Occipital lobe (tissue), 2 donors: ENCODE results near the gene ASCC3. TPM values are rescaled to one million over a fixed set of nuclear protein-coding genes. Genes with fewer than 3 reads are reported as not detected.
"Not testable (repeated sequence)": the region's sequence is repeated elsewhere in the genome, so short reads cannot be mapped to it uniquely, and the experiment has no call there.

ENCODE experiments used
- DNase-seq: peaks from one replicate; lab custom pipeline; 2025; lab: John Stamatoyannopoulos, UW
- total RNA-seq: library from RNA; depleted of rRNA; stranded (reverse); fragments of >200 nt; gene quantifications from one replicate; pipeline ENCODE4 v1.2.3, GENCODE V29; 2014

ASCC3 gene
- total RNA-seq, 1 donor from 2014 or later, result 44.6 TPM

DNA sequence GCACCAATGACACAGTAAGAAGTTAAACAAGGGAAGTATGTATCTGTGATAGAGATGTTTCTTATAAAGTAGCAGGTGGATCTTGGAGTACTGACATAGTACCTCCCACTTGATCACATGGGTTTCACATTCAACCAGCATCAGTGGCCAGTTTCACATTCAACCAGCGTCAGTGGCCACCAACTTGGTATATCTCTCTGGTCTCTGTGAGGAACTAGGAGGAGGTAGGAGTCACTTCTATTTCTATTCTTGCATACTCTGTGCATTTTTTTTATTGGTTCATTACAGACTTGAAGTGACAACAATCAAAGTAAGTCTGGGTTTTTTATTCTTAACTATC lies 216.1 kb downstream of the ASCC3 start:
- no peak for DNase-seq

DNA sequence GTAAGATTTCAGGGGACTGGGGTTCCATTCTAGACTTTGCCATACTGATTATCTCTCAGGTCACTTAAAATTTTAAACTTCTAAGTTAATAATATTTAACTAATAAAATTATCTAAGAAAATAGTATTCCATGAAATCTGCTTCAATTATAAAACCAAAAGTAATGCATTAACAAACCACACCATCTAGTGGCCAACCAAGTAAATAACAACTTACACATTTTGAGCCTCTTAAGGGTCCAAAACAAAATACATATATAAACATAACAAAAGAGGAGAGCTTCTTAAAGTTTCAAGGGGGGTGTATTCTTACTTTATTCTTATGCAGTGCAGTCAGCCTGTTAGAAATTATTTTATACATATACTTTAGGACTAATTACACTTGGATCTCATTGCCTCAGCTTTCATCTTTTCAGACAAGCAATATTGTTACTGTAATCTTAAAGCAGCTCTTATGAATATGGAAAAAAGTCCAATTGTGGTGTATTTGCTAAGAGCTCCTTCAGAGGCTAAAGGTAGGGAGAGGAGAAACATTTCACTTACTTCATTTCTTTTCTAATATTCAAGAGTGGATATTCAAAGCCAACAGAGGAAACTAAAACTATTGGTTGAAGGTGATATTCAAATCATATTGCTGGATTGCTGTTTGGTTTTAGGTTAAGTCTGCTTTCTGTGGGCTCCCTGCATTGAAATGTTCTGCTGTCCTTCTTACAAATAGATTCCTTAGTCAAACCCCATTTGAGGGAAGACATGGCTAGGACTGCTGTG lies 216.7 kb downstream of the ASCC3 start:
- no peak for DNase-seq

DNA sequence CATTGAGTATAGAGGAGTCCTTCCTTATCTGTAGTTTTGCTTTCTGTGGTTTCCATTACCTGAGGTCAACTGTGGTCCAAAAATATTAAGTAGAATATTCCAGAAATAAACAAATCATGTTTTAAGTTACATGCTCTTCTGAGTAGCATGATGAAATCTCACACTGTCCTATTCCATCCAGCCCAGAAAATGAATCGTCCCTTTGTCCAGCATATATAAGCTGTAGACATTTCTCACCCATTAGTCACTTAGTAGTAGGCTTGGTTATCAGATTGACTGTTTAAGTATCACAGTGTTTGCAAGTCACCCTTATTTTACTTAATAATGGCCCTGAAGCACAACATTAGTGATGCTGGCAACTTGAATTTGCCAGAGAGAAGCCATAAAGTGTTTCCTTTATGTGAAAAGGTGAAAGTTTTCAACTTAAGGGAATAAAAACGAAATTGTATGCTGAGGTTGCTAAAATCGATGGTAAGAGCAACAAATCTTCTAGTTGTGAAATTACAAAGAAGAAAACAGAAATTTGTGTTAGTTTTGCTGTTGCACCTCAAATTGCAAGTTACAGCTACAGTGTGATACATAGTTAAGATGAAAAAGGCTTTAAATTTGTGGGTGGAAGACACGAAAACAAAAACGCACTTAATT lies 217.8 kb downstream of the ASCC3 start:
- DNase-seq, result no peak

DNA sequence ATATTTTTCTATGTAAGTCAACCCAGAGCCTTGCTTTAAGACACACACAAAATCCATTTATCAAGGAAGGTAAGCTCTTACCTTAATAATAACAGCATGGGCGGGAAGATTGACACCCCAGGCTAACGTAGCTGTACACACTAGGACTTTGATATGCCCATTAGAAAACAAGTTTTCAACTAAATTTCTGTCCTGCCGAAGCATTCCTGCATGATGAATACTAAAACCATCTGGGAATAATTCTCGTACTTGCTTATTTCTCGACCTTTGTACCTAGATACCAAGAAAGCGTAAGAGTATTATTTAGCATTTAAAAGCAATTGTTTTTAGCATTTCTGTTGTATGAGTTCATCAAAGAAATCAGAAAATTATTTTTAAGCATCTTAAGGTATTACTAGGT lies 218.9 kb downstream of the ASCC3 start:
- DNase-seq, result no peak

DNA sequence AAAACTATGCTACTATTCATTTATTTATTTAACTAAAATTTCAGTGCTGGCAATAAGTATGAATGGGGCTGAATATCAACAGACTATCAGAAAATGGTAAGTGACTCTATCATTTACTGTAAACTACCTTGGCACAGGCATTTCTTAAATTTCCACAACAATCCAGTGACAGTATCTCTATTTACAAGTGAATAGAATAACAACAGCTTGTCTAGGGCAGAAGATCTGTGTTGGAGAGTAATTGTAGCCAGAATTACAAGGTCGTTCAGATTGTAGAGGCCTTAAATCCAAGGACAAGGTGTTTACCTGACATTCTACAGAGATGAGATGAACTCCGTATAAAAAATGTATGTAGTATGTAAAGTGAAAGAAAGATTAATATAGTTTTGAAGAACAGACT lies 222.6 kb downstream of the ASCC3 start:
- DNase-seq, result no peak

DNA sequence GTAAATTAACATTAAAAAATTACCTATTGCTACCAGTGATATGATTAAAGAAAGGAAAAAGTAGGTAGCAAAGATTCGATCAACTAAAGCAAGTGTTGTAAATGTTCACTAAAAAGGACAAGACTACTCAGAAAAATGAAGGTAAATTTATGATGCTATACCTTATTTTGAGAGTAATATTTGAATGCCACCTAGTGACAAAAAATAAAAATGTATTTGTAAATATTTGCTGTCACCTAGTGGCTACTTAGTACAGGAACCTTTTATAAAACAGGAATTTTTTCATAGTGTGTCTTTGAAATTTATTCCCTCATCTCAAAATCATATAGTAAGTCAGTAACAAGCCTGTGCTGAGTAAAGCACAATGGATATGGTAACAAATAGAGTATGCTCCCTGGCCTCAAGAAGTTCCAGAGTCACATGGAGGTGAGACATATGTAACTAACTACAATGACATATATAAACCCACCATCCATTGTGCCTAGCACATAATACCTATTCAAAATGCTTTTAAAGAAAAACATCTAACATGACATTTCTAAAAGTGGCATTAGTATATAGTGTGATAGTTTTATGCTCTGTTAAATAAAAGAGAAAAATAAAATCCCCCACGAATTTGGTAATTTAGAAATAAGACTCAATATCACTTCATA lies 223.3 kb downstream of the ASCC3 start:
- DNase-seq, result no peak

DNA sequence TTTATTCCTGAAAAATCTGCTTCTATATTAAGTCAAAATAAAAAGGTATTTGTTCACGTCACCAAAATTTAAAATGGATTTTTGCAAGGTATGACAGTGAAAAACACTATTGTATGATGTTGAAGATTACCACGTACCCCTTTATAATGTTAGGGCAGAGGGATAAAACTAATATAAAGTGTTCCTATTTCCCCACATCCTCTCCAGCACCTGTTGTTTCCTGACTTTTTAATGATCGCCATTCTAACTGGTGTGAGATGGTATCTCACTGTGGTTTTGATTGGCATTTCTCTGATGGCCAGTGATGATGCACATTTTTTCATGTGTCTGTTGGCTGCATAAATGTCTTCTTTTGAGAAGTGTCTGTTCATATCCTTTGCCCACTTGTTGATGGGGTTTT lies 240.0 kb downstream of the ASCC3 start:
- DNase-seq, result not testable (repeated sequence)

DNA sequence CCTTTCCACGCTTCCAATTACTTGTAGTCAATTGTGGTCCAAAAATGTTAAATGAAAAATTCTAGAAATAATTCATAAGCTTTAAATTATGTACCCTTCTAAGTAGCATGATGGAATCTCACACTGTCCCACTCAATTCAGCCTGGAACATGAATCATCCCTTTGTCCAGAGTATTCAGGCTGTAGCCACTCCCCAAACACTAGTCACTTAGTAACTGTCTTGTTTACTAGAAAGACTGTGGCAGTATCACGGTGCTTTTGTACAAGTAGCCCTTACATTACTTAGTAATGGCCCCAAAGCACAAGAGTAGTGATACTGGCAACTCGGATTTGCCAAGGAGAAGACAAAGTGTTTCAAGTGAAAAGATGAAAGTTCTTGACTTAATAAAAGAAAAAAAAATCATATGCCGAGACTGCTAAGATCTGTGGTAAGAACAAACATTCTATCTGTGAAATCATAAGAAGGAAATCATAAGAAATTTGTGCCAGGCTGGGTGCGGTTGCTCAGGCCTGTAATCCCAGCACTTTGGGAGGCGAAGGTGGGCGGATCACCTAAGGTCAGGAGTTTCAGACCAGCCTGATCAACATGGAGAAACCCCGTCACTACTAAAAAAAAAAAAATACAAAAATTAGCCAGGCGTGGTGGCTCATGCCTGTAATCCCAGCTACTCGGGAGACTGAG lies 247.9 kb downstream of the ASCC3 start:
- DNase-seq, result no peak

DNA sequence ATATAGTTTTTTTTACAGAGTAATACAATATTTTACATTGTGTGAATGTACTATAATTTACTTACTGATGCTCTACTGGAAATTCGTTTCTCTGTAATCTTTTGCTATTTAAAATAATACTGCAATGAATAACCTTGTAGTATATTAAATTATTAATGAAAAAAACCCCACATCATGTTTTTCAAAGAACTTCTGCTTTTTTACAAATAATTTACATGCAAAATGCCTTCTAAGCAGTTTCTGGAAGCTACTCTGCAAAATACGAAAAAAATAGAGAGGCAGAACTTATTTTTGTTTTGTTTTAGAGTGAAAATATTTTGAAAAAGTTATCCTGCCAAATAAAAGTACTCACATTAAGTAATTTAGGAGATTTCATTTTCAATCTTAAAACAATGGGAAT lies 250.6 kb downstream of the ASCC3 start:
- no peak for DNase-seq

DNA sequence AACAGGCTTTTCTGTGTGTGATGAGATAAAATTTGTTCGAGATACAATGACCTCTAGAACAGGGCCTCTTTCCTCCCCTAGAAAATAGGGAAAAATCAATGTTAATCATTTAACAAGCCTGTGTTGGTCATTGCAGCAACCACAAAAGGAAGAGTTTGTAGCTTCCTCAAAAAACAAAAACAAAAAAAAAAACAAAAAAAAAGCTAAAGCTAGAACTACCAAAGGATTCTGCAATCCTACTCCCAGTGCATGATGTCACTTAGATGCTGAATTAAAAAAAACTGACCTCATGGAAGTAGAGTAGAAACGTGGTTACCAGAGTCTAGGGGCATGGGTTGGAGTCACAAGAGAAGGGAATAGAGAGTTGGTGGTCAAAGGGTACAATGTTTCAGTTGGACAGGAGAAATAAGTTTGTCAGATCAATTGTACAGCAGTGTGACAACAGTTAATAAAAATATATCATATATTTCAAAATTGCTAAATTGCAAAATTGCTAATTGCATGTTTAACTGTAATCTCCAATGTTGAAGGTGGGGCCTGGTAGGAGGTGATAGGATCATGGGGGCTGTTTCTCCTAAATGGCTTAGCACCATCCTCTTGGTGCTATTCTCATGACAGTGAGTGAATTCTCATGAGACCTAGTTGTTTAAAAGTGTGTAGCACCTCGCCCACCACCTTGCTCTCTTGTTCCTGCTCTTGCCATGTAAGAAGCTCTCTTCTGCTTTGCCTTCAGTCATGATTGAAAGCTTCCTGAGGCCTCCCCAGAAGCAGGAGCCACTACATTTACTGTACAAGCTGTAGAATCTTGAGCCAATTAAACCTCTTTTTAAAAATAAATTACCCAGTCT lies 253.0 kb downstream of the ASCC3 start:
- no peak for DNase-seq

DNA sequence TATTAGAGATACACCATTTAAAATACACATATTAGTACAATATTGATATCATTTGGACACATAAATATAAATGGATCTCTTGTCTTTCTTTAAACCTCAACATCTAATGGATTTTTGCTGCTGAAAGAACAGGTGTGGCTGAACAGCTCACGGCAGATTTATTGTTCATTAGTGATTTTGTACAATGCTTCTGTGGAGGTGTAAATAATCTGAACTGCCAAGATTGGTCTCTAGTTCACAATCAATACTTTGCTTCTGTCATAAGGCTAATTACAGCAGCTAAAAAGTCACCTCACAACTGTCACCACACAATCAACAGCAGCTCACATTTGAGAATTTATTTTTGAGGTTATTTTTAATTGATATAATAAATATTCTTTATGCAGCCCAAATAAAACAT lies 254.4 kb downstream of the ASCC3 start:
- DNase-seq, result no peak

DNA sequence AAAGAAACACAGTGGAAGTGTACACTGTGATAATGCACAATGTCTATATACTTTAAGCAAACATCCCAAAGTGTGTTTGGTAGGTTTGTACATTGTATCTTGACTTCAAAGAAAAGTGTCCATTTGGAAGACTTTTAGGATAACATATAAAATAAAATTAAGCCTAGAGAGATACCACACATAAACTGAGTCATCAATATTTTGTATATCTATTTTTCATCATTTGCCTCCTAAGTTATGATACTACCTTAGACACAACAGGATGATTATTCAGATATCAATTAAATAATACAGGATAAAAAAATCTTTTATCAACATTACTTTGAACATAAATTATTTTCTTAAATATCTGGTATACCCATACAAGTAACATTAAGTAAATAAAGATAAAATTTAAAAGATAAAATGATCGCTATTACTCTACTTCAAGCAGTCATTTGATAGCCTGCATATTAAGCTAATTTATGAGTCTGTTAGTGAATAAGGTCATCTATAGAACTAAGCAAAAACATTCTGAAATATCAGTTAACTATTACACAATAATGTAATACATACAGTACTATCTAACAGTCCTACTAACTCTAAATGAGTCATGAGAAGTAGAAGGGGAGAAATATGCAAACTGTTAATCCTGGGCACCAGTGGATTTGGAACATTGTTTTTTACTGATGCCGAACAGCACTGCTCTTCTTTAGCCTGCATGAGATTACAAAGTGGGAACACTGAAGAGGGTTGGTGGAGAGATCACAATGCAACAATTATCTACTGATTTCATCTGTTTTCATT lies 258.0 kb downstream of the ASCC3 start:
- no peak for DNase-seq

DNA sequence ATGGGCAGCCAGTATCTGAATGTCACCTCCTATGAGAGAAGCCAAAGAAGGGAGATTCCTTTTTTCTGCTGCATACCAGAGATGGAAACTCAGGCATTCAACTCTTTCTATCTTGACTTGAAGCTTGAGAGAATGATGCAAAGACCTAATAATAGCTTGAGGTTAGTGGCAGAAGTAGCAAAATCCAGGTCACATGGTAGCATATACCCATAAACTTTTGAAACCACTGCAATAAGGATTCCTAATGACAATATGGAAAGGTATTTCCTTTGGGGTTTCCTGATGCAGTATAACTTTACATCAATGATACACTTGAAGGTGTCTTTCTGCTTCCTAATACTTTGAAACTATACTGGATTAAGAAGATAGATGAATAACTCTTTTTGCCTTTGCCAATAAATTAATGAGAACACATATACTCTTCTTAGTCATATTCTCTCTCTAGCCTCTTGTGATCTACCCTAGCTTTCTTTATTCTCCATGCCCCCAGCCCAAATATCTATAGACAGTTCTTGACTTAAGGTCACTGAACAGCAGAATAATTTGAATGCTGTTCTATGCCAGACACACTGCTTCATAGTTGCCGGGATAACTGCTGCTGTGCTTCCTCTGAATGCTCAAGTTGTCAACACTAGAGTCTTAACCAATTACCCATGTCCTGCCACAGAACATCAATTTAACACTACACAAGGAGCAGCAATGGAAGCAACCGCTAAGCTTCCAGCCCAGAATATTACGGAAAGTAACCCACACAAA lies 260.9 kb downstream of the ASCC3 start:
- DNase-seq, result no peak

DNA sequence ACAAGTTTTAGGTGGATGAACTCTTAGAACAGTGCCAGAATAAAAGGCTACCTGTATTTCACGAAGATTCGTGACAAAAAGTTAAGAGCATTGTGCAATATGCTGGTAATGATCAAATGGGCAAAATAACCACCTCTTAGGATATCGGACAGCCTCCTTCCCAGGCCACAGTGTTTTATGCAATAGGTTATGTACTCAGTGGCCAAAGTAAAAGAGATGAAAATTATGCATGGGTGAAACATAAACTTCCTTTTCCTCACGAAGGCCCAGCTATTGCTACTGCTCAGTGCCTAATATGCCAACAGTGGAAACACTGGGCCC lies 262.8 kb downstream of the ASCC3 start:
- DNase-seq, result no peak

DNA sequence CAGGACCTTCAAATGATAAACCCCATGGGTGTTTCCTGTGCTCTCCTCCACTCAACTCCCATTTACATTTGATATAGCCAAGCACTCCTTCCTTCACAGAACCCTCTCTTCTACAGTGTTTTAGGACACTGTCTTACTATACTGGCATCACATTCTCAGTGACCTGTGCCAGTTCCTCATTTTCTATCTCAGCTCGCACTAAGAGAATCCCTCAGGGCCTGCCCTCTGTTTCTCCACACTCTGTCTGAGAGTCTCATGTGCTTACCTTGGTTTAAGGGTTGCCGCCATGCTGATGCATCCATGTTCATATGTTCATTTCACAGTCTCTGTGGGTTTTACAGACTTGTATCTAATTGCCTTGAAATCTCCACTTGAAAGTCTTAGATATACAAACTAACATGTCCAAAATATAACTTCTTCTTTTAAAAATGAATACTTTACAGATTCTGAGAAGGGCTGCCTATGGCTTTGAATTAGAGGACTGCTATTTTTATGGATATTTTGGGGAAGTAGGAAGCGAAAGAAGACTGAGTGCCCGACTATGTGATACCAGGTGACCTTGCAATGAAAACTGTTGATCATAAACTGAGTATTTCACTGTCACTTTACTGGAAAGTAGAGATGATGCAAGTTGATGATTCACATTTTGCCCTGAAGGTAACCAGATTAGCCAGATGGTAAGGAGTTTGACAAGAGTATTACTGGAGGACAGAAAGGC lies 263.3 kb downstream of the ASCC3 start:
- no peak for DNase-seq

DNA sequence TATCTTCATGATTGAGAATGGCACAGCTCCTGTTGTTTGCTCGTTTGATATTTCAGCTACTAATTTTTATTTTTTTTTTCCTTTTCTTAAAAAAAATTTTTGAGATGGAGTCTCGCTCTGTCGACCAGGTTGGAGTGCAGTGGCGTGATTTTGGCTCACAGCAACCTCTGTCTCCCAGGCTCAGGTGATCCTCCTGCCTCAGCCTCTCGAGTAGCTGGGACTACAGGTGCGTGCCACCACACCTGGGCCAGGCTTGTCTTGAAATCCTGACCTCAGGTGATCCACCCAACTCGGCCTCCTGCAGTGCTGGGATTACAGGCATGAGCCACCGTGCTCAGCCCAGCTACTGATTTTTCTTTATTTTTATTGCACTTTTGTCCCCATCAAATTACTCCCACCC lies 266.2 kb downstream of the ASCC3 start:
- DNase-seq, result no peak

DNA sequence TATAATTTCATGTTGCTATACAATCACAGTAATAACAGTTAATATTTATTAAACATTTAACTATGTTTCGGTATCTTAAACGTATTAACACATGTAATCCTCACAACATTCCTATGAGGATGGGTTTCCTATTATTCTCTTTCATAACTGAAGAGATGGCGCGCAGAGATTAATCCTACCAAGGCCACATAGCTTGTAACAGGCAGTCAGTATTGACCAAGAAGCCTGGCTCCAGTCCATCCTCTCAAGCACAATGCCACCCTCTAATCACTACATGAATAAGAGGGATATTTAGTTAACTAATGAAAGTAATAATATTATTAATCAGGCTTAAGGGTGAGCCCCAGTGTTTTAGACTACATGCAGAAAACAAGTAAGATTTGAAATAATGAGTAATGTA lies 266.7 kb downstream of the ASCC3 start:
- DNase-seq, result no peak

DNA sequence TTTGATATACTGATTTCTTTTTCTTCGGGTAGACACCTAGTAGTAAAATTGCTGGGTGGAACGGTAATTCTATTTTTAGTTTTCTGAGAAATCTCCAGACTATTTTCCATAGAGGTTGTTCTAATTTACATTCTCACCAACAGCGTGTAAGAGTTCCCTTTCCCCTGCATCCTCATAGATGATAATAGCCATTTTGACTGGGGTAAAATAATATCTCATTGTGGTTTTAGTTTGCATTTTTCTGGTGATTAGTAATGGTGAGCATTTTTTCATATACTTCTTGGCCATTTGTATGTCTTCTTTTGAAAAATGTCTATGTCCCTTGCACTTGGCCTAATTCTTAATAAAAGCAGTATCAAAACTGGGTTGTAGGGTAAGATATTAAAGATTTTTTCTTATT lies 267.5 kb downstream of the ASCC3 start:
- DNase-seq, result no peak

DNA sequence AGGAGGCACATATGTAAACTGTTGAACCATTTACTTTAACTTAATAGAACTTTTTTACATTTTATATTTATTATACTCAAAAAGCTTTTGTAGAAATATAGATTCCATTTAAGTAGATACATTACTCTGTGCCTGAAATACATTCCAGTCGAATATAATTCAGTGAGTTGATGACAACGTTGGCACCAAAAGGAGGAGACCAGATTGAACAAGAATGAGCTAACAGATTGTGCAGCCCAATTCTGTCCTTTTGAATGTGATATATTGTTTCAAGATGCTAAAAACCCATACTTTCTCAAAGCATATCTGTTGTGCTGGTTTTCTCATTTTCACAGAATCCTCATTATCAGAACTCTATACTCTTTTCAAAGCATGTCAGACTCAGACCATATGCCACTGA lies 269.0 kb downstream of the ASCC3 start:
- no peak for DNase-seq
